Neural cell (in vitro differentiated cells): ENCODE data around the gene PTDSS2. TPM values are rescaled to one million over a fixed set of nuclear protein-coding genes. Genes with fewer than 3 reads are reported as not detected.

Source experiments
- H2AFZ ChIP-seq: fragments of 200-600, 300-800 bp; sonication (generic), shearing (Covaris generic); 2 replicates; pipeline ENCODE4 v1.6.0; 2014; ENCODE audit warnings: low read depth, mild to moderate bottlenecking, antibody characterized with exemption, low read length, moderate library complexity
- H3F3A ChIP-seq: fragments of 200-600 bp; shearing (Covaris generic); 2 replicates; pipeline ENCODE4 v1.6.1; 2016; ENCODE audit warnings: mild to moderate bottlenecking, moderate library complexity, mixed read lengths, antibody characterized with exemption, low read length; ENCODE audit not compliant: insufficient read depth, poor library complexity, severe bottlenecking
- H3K27ac ChIP-seq: fragments of 200-600, 300-800 bp; sonication (generic), shearing (Covaris generic); 2 replicates; pipeline ENCODE4 v1.5.1; 2014; ENCODE audit warnings: mild to moderate bottlenecking, low read length, moderate library complexity
- H3K27me3 ChIP-seq: fragments of 300-800, 200-600 bp; sonication (generic), shearing (Covaris generic); 2 replicates; pipeline ENCODE4 v1.6.0; 2014; ENCODE audit warnings: mild to moderate bottlenecking, low read depth, low read length, moderate library complexity; ENCODE audit not compliant: insufficient read depth
- H3K36me3 ChIP-seq: fragments of 300-800, 200-600 bp; sonication (generic), shearing (Covaris generic); 2 replicates; pipeline ENCODE4 v1.5.1; 2014; ENCODE audit warnings: mild to moderate bottlenecking, antibody characterized with exemption, low read length, moderate library complexity; ENCODE audit not compliant: insufficient read depth
- H3K4me2 ChIP-seq: fragments of 300-800, 200-600 bp; sonication (generic), shearing (Covaris generic); 2 replicates; pipeline ENCODE4 v1.6.0; 2014; ENCODE audit warnings: mild to moderate bottlenecking, low read length
- H3K4me3 ChIP-seq: fragments of 300-800, 200-600 bp; sonication (generic), shearing (Covaris generic); 2 replicates; pipeline ENCODE4 v1.5.1; 2014; ENCODE audit warnings: mild to moderate bottlenecking, low read length, moderate library complexity
- H3K79me2 ChIP-seq: fragments of 200-600 bp; shearing (Covaris generic); replicated peaks from 2 replicates; pipeline ENCODE4 v1.6.0; 2014; ENCODE audit warnings: mild to moderate bottlenecking, low read length, moderate library complexity; ENCODE audit not compliant: insufficient read depth
- H3K9ac ChIP-seq: fragments of 300-800, 200-600 bp; sonication (generic), shearing (Covaris generic); 2 replicates; pipeline ENCODE4 v1.6.1; 2016; ENCODE audit warnings: mild to moderate bottlenecking, low read length, mixed read lengths
- H3K9me2 ChIP-seq: fragments of 200-600 bp; shearing (Covaris generic); 2 replicates; pipeline ENCODE4 v1.6.1; 2016; ENCODE audit warnings: mild to moderate bottlenecking, low read length, mixed read lengths; ENCODE audit not compliant: insufficient read depth
- H3K9me3 ChIP-seq: fragments of 200-600, 300-800 bp; sonication (generic), shearing (Covaris generic); 2 replicates; pipeline ENCODE4 v1.6.1; 2016; ENCODE audit warnings: mild to moderate bottlenecking, mixed run types, low read length, moderate library complexity, mixed read lengths
- H4K20me1 ChIP-seq: fragments of 200-600 bp; shearing (Covaris generic); 2 replicates; pipeline ENCODE4 v1.6.1; 2016; ENCODE audit warnings: mild to moderate bottlenecking, mixed run types; ENCODE audit not compliant: insufficient read depth
- CTCF ChIP-seq: fragments of 450-650 bp; IDR thresholded peaks from 2 replicates; pipeline ENCODE4 v1.5.1; 2014; ENCODE audit warnings: antibody characterized with exemption, mild to moderate bottlenecking, moderate library complexity; ENCODE audit not compliant: poor library complexity, severe bottlenecking
- EP300 ChIP-seq: fragments of 450-650 bp; conservative IDR thresholded peaks from 2 replicates; pipeline ENCODE4 v1.6.1; 2014; ENCODE audit warnings: antibody characterized with exemption, mild to moderate bottlenecking, moderate library complexity; ENCODE audit not compliant: poor library complexity, severe bottlenecking
- EZH2 ChIP-seq: fragments of 200-600, 300-800 bp; shearing (Covaris generic), sonication (generic); IDR thresholded peaks from 2 replicates; pipeline ENCODE4 v1.6.1; 2014; ENCODE audit warnings: antibody characterized with exemption, low read length, borderline replicate concordance, mild to moderate bottlenecking; ENCODE audit not compliant: insufficient read depth, poor library complexity, severe bottlenecking
- MXI1 ChIP-seq: fragments of 450-650 bp; conservative IDR thresholded peaks from 2 replicates; pipeline ENCODE4 v1.6.1; 2014; ENCODE audit warnings: antibody characterized with exemption, mild to moderate bottlenecking; ENCODE audit not compliant: poor library complexity, severe bottlenecking
- POLR2AphosphoS5 ChIP-seq: IDR thresholded peaks from 2 replicates; pipeline ENCODE4 v1.6.1; 2012
- RAD21 ChIP-seq: fragments of 450-650 bp; conservative IDR thresholded peaks from 2 replicates; pipeline ENCODE4 v1.6.1; 2014; ENCODE audit warnings: antibody characterized with exemption, mild to moderate bottlenecking, moderate library complexity
- SMC3 ChIP-seq: fragments of 450-650 bp; conservative IDR thresholded peaks from 2 replicates; pipeline ENCODE4 v1.6.1; 2014; ENCODE audit warnings: antibody characterized with exemption, mild to moderate bottlenecking, moderate library complexity; ENCODE audit not compliant: poor library complexity
- TAF1 ChIP-seq: IDR thresholded peaks from 2 replicates; pipeline ENCODE4 v1.6.1; 2012; ENCODE audit warnings: low read depth
- polyA plus RNA-seq: library from polyadenylated mRNA; depleted of rRNA; stranded (reverse); fragments of >200 nt; gene quantifications from 2 replicates; pipeline ENCODE4 v1.2.3, GENCODE V29; 2014
- TF ChIP-seq, protein P1 (sequence below): IDR thresholded peaks from 2 replicates; pipeline ENCODE4 v1.6.1; 2012; ENCODE audit warnings: borderline replicate concordance

The PTDSS2 gene
- polyA plus RNA-seq, 1 donor from 2014 or later, result 54.3 TPM

GRCh38 chr11:484616-485015 is 34.5 kb downstream of the PTDSS2 start:
- H3F3A ChIP-seq, result no peaks in the 10 kb centered on the region
- no peak overlapping the region for H3K27ac ChIP-seq
- no peaks in the 10 kb centered on the region for H3K27me3 ChIP-seq
- no peak overlapping the region for H3K4me3 ChIP-seq
- no peak for TF ChIP-seq MXI1
- no peak for TF ChIP-seq SMC3
- TF ChIP-seq EZH2, result no peak
- TF ChIP-seq POLR2AphosphoS5, result no peak
- no peak for TF ChIP-seq CTCF
- no peak for TF ChIP-seq TAF1
- TF ChIP-seq, protein P1, sequence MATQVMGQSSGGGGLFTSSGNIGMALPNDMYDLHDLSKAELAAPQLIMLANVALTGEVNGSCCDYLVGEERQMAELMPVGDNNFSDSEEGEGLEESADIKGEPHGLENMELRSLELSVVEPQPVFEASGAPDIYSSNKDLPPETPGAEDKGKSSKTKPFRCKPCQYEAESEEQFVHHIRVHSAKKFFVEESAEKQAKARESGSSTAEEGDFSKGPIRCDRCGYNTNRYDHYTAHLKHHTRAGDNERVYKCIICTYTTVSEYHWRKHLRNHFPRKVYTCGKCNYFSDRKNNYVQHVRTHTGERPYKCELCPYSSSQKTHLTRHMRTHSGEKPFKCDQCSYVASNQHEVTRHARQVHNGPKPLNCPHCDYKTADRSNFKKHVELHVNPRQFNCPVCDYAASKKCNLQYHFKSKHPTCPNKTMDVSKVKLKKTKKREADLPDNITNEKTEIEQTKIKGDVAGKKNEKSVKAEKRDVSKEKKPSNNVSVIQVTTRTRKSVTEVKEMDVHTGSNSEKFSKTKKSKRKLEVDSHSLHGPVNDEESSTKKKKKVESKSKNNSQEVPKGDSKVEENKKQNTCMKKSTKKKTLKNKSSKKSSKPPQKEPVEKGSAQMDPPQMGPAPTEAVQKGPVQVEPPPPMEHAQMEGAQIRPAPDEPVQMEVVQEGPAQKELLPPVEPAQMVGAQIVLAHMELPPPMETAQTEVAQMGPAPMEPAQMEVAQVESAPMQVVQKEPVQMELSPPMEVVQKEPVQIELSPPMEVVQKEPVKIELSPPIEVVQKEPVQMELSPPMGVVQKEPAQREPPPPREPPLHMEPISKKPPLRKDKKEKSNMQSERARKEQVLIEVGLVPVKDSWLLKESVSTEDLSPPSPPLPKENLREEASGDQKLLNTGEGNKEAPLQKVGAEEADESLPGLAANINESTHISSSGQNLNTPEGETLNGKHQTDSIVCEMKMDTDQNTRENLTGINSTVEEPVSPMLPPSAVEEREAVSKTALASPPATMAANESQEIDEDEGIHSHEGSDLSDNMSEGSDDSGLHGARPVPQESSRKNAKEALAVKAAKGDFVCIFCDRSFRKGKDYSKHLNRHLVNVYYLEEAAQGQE, result no peak
- no peak for TF ChIP-seq RAD21
- no peak for TF ChIP-seq EP300
- no peak overlapping the region for H3K4me2 ChIP-seq
- H3K79me2 ChIP-seq, result no peaks in the 10 kb centered on the region
- H4K20me1 ChIP-seq, result no peaks in the 10 kb centered on the region
- no peaks in the 10 kb centered on the region for H3K36me3 ChIP-seq
- H3K9me3 ChIP-seq, result no peaks in the 10 kb centered on the region
- H2AFZ ChIP-seq, result no peak overlapping the region
- H3K9ac ChIP-seq, result no peak overlapping the region
- no peaks in the 10 kb centered on the region for H3K9me2 ChIP-seq

DNA sequence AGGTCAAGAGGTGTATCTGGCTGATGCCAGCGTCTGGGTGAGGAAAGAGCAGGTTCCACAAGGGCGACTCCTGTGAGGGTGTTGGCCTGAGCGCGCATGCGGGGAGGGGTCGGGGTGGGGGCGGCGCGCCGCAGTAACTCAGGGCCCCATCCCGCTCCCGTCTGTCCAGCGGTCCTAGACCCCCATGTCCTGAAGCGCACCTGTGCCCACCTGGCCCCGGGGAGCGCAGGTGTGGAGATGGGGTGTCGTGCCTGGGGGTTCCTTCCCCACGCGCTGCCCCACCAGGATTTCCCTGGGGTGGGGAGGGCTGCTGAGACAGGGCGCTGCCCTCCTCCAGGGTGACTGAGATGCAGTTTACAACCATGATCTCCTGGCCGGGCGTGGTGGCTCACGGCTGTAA is 36.1 kb downstream of the PTDSS2 start:
- H2AFZ ChIP-seq, result no peak overlapping the region
- H3K79me2 ChIP-seq, result no peaks in the 10 kb centered on the region
- no peaks in the 10 kb centered on the region for H3K27me3 ChIP-seq
- H3K4me2 ChIP-seq, result no peak overlapping the region
- no peak overlapping the region for H3K4me3 ChIP-seq
- H3F3A ChIP-seq, result no peaks in the 10 kb centered on the region
- H3K9me2 ChIP-seq, result no peaks in the 10 kb centered on the region
- H3K27ac ChIP-seq, result no peak overlapping the region
- no peak overlapping the region for H3K9ac ChIP-seq
- no peaks in the 10 kb centered on the region for H4K20me1 ChIP-seq
- H3K36me3 ChIP-seq, result no peaks in the 10 kb centered on the region
- TF ChIP-seq SMC3, result no peak
- TF ChIP-seq, protein P1, result no peak
- TF ChIP-seq CTCF, result no peak
- no peak for TF ChIP-seq TAF1
- no peak for TF ChIP-seq MXI1
- no peak for TF ChIP-seq EZH2
- no peak for TF ChIP-seq POLR2AphosphoS5
- no peak for TF ChIP-seq RAD21
- no peak for TF ChIP-seq EP300
- no peaks in the 10 kb centered on the region for H3K9me3 ChIP-seq
